ENCODE results near the gene THOP1. TPM values are rescaled to one million over a fixed set of nuclear protein-coding genes. Genes with fewer than 3 reads are reported as not detected.

Gene THOP1
- total and polyA plus RNA-seq, 10 of the 15 experiments (the other 5 are each of a cell fraction or from before 2014, with no cell fraction given) = 1.9 to 270 (median 169) TPM

GRCh38 chr19:2808129-2808941, 23.0 kb downstream of the THOP1 start (continued):
- TF ChIP-seq, protein P1, sequence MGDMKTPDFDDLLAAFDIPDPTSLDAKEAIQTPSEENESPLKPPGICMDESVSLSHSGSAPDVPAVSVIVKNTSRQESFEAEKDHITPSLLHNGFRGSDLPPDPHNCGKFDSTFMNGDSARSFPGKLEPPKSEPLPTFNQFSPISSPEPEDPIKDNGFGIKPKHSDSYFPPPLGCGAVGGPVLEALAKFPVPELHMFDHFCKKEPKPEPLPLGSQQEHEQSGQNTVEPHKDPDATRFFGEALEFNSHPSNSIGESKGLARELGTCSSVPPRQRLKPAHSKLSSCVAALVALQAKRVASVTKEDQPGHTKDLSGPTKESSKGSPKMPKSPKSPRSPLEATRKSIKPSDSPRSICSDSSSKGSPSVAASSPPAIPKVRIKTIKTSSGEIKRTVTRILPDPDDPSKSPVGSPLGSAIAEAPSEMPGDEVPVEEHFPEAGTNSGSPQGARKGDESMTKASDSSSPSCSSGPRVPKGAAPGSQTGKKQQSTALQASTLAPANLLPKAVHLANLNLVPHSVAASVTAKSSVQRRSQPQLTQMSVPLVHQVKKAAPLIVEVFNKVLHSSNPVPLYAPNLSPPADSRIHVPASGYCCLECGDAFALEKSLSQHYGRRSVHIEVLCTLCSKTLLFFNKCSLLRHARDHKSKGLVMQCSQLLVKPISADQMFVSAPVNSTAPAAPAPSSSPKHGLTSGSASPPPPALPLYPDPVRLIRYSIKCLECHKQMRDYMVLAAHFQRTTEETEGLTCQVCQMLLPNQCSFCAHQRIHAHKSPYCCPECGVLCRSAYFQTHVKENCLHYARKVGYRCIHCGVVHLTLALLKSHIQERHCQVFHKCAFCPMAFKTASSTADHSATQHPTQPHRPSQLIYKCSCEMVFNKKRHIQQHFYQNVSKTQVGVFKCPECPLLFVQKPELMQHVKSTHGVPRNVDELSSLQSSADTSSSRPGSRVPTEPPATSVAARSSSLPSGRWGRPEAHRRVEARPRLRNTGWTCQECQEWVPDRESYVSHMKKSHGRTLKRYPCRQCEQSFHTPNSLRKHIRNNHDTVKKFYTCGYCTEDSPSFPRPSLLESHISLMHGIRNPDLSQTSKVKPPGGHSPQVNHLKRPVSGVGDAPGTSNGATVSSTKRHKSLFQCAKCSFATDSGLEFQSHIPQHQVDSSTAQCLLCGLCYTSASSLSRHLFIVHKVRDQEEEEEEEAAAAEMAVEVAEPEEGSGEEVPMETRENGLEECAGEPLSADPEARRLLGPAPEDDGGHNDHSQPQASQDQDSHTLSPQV (IDR thresholded peaks at IDR 0.05) = no peak
- no peak for TF ChIP-seq SREBF1 (IDR thresholded peaks at IDR 0.05; ENCODE audit: low read length)
- no peak for TF ChIP-seq POLR2AphosphoS5 (IDR thresholded peaks at IDR 0.05; ENCODE audit: low read length)

DNA sequence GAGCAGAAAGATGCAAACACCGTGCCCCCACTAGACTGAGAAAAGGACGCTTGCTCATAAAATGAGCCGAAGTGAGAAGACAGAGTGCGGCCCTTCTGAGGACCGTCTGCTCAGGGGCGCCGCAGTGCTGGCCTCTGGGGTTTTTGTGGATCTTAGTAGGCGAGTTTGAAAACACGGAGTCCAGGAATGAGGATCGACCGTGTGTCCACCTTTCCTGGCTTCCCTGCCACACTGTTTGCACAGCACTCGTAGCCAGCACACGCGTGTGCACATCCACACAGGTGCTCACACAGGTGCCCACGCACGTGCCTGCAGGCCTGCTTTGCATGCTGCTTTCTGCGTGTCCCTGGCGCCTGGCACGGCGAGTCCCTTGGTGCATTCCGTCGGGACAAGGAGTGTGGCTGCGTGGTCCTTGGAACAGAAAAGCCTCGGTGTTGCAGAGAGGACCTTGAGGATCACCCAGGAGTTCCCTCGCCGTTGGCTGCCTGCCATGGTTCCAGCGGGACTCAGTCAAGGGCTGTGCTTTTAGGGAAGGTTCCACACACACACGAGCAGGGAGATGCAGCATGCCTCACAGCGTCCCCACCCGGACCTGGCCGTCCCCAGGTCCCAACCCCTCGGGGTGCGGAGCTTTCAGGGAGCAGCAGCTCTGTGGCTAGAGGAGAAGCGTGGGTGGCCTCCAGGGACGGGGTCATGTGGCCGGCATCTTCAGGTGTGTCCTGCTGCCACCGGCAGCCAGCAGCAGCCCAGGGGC, 24.3 kb downstream of the THOP1 start:
- Histone ChIP-seq H3K27ac (ENCODE audit: control insufficient read depth, insufficient read depth) (no peak overlapping the region), H3K4me2 (ENCODE audit: control insufficient read depth, insufficient read depth) (no peak overlapping the region), H2AFZ (ENCODE audit: control insufficient read depth, low read depth, low read length) (no peak overlapping the region), H3K36me3 (ENCODE audit: control insufficient read depth in 2 of 2, insufficient read depth in 2 of 2, low read length in 1 of 2) (peaks cover 26 to 51% of the 10 kb centered on the region in 2 experiments), H4K20me1 (ENCODE audit: control insufficient read depth, insufficient read depth) (no peaks in the 10 kb centered on the region), H3K27me3 (replicated peaks in 1 of 2; ENCODE audit: control insufficient read depth in 2 of 2, insufficient read depth in 2 of 2, low read length in 1 of 2) (no peaks in the 10 kb centered on the region), H3K79me2 (ENCODE audit: control insufficient read depth, insufficient read depth, low read length) (no peaks in the 10 kb centered on the region), H3K4me3 (no peak overlapping the region), H3K9me3 (replicated peaks; ENCODE audit: control insufficient read depth, insufficient read depth, low read length) (no peaks in the 10 kb centered on the region), H3K9ac (ENCODE audit: control insufficient read depth, insufficient read depth, low read length) (no peak overlapping the region), H3K4me1 (ENCODE audit: control insufficient read depth, insufficient read depth, low read length) (no peaks in the 10 kb centered on the region)
- DNase-seq (ENCODE audit: low read depth, low spot score) (no peak), FAIRE-seq (no peak), ATAC-seq (no peak)
- ChIA-PET CTCF (no interaction called here), POLR2A (no interaction called here), RAD21 (ENCODE audit: unreplicated experiment) (no interaction called here), SMC1A (ENCODE audit: uncharacterized antibody, unreplicated experiment) (no interaction called here)
- BruUV-seq (replicated peaks) = no TSS peak
- in situ Hi-C loops (cut with MboI) = no loop called here
- intact Hi-C loops (cut with micrococcal nuclease; ENCODE audit: unreplicated experiment) = no loop called here
- 92% methylated on average over 37 of the region's 37 CpGs for WGBS (ENCODE audit: insufficient coverage, insufficient replicate concordance, low lambda C conversion rate, missing lambda C conversion rate)
- TF ChIP-seq, protein P1 (IDR thresholded peaks at IDR 0.05) = no peak
- TF ChIP-seq ZSCAN29 (IDR thresholded peaks at IDR 0.05) (no peak), SREBF1 (IDR thresholded peaks at IDR 0.05; ENCODE audit: low read length) (no peak), MEF2A (IDR thresholded peaks at IDR 0.05; ENCODE audit: insufficient read depth, low read depth, low read length) (no peak), RAD21 (IDR thresholded peaks at IDR 0.05; ENCODE audit: insufficient read depth, low read depth, low read length) (no peak), SIN3A (IDR thresholded peaks at IDR 0.05; ENCODE audit: low read depth, low read length) (no peak), POLR2A (IDR thresholded peaks at IDR 0.05; ENCODE audit: low read depth, low read length) (no peak; the same call in 1 of the 2 replicates), HDGF (IDR thresholded peaks at IDR 0.05) (no peak), PAX5 (IDR thresholded peaks at IDR 0.05; ENCODE audit: borderline replicate concordance, low read depth, low read length) (no peak), ZNF24 (IDR thresholded peaks at IDR 0.05) (no peak)
- TF ChIP-seq, protein P2, sequence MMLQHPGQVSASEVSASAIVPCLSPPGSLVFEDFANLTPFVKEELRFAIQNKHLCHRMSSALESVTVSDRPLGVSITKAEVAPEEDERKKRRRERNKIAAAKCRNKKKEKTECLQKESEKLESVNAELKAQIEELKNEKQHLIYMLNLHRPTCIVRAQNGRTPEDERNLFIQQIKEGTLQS (IDR thresholded peaks at IDR 0.05; ENCODE audit: borderline replicate concordance, extremely low read depth, low read depth, low read length) = no peak

Data from GM12878 (cell line).